Activated T-cell treated with anti-CD3 and anti-CD28 coated beads, Interleukin-2, amount 50 U/mL, for 24 hours (primary cell): ENCODE measurements around the gene PTPN9.
"Not testable (repeated sequence)": the region's sequence is repeated elsewhere in the genome, so short reads cannot be mapped to it uniquely, and the experiment has no call there.

ENCODE experiments used
- DNase-seq: peaks from one replicate; pipeline ENCODE4 v3.0.0-alpha.2; 2020
- H3K27ac Mint-ChIP-seq: 2 replicates; pipeline ENCODE4 v1.8.0; 2020; ENCODE audit warnings: mild to moderate bottlenecking, mixed read lengths
- H3K27me3 Mint-ChIP-seq: 2 replicates; pipeline ENCODE4 v1.8.0; 2020; ENCODE audit warnings: mixed read lengths
- H3K36me3 Mint-ChIP-seq: 2 replicates; pipeline ENCODE4 v1.8.0; 2020; ENCODE audit warnings: low read depth, mixed read lengths
- H3K4me1 Mint-ChIP-seq: 2 replicates; pipeline ENCODE4 v1.8.0; 2020; ENCODE audit warnings: low read depth, mixed read lengths
- H3K4me3 Mint-ChIP-seq: 2 replicates; pipeline ENCODE4 v1.8.0; 2020; ENCODE audit warnings: mild to moderate bottlenecking, moderate library complexity, mixed read lengths
- H3K9me3 Mint-ChIP-seq: 2 replicates; pipeline ENCODE4 v1.8.0; 2020; ENCODE audit warnings: mixed read lengths

PTPN9 gene

GRCh38 chr15:75594276-75594675, 15.2 kb upstream of the PTPN9 start:
- DNase-seq, result no peak
- Mint-ChIP-seq H3K9me3 (no peaks in the 10 kb centered on the region), H3K36me3 (peaks cover 75% of the 10 kb centered on the region), H3K4me3 (no peak overlapping the region), H3K27me3 (no peaks in the 10 kb centered on the region), H3K27ac (no peak overlapping the region), H3K4me1 (peaks cover 31% of the 10 kb centered on the region)

GRCh38 chr15:75591655-75592364, 12.7 kb upstream of the PTPN9 start:
- H3K4me3 Mint-ChIP-seq, result no peak overlapping the region
- no peaks in the 10 kb centered on the region for H3K9me3 Mint-ChIP-seq
- H3K4me1 Mint-ChIP-seq, result peaks cover 14% of the 10 kb centered on the region
- H3K27me3 Mint-ChIP-seq, result no peaks in the 10 kb centered on the region
- H3K27ac Mint-ChIP-seq, result no peak overlapping the region
- DNase-seq, result no peak
- H3K36me3 Mint-ChIP-seq, result peaks cover 64% of the 10 kb centered on the region

GRCh38 chr15:75590239-75590638, 11.1 kb upstream of the PTPN9 start:
- Mint-ChIP-seq H3K27ac (peak overlapping the region; percentile 18), H3K27me3 (no peaks in the 10 kb centered on the region), H3K9me3 (no peaks in the 10 kb centered on the region), H3K4me1 (peaks cover 12% of the 10 kb centered on the region), H3K36me3 (peaks cover 56% of the 10 kb centered on the region), H3K4me3 (no peak overlapping the region)
- no peak for DNase-seq

GRCh38 chr15:75589071-75589470, 10.0 kb upstream of the PTPN9 start:
- peaks cover 12% of the 10 kb centered on the region for H3K4me1 Mint-ChIP-seq
- H3K4me3 Mint-ChIP-seq, result no peak overlapping the region
- H3K36me3 Mint-ChIP-seq, result peaks cover 47% of the 10 kb centered on the region
- H3K9me3 Mint-ChIP-seq, result no peaks in the 10 kb centered on the region
- DNase-seq, result no peak
- no peaks in the 10 kb centered on the region for H3K27me3 Mint-ChIP-seq
- no peak overlapping the region for H3K27ac Mint-ChIP-seq

GRCh38 chr15:75586422-75586821, 7.3 kb upstream of the PTPN9 start:
- Mint-ChIP-seq H3K4me1 (peaks cover 12% of the 10 kb centered on the region), H3K36me3 (peaks cover 32% of the 10 kb centered on the region)
- not testable (repeated sequence) for H3K27me3 Mint-ChIP-seq, H3K27ac Mint-ChIP-seq, DNase-seq, H3K9me3 Mint-ChIP-seq, H3K4me3 Mint-ChIP-seq

GRCh38 chr15:75584121-75584520, 5.0 kb upstream of the PTPN9 start:
- Mint-ChIP-seq H3K4me3 (no peak overlapping the region), H3K4me1 (peaks cover 7% of the 10 kb centered on the region), H3K27ac (no peak overlapping the region), H3K27me3 (no peaks in the 10 kb centered on the region), H3K36me3 (peaks cover 21% of the 10 kb centered on the region), H3K9me3 (no peaks in the 10 kb centered on the region)
- no peak for DNase-seq

- no peaks in the 10 kb centered on the region for H3K9me3 Mint-ChIP-seq
- peaks cover 23% of the 10 kb centered on the region for H3K36me3 Mint-ChIP-seq
- H3K4me3 Mint-ChIP-seq, result no peak overlapping the region
- no peak overlapping the region for H3K27ac Mint-ChIP-seq
- no peaks in the 10 kb centered on the region for H3K27me3 Mint-ChIP-seq
- DNase-seq, result no peak
- H3K4me1 Mint-ChIP-seq, result peaks cover 6% of the 10 kb centered on the region
Observed at GRCh38 chr15:75583701-75584100, 4.6 kb upstream of the PTPN9 start.

GRCh38 chr15:75582943-75583342, 3.8 kb upstream of the PTPN9 start:
- not testable (repeated sequence) for H3K9me3 Mint-ChIP-seq, H3K27ac Mint-ChIP-seq, H3K27me3 Mint-ChIP-seq, H3K4me3 Mint-ChIP-seq, H3K4me1 Mint-ChIP-seq, DNase-seq
- peaks cover 23% of the 10 kb centered on the region for H3K36me3 Mint-ChIP-seq

GRCh38 chr15:75578173-75578947, 755 bp downstream of the PTPN9 start:
- Mint-ChIP-seq H3K36me3 (peaks cover 11% of the 10 kb centered on the region), H3K9me3 (no peaks in the 10 kb centered on the region), H3K27me3 (no peaks in the 10 kb centered on the region), H3K4me3 (peak overlapping the region; percentile 92), H3K4me1 (peaks cover 25% of the 10 kb centered on the region), H3K27ac (peak overlapping the region; percentile 94)
- peak; percentile 60 for DNase-seq

- H3K36me3 Mint-ChIP-seq, result peaks cover 11% of the 10 kb centered on the region
- peak overlapping the region; percentile 94 for H3K27ac Mint-ChIP-seq
- H3K4me1 Mint-ChIP-seq, result peaks cover 31% of the 10 kb centered on the region
- H3K27me3 Mint-ChIP-seq, result no peaks in the 10 kb centered on the region
- peak; percentile 32 for DNase-seq
- H3K9me3 Mint-ChIP-seq, result no peaks in the 10 kb centered on the region
- H3K4me3 Mint-ChIP-seq, result peak overlapping the region; percentile 92
Observed at GRCh38 chr15:75577401-75578172, 1.5 kb downstream of the PTPN9 start.

- Mint-ChIP-seq H3K4me3 (no peak overlapping the region), H3K27me3 (no peaks in the 10 kb centered on the region), H3K36me3 (peaks cover 21% of the 10 kb centered on the region), H3K27ac (peak overlapping the region; percentile 22), H3K9me3 (no peaks in the 10 kb centered on the region), H3K4me1 (peaks cover 31% of the 10 kb centered on the region)
- no peak for DNase-seq
Observed at GRCh38 chr15:75573648-75574384, 5.3 kb downstream of the PTPN9 start.

- no peaks in the 10 kb centered on the region for H3K9me3 Mint-ChIP-seq
- H3K4me3 Mint-ChIP-seq, result no peak overlapping the region
- H3K4me1 Mint-ChIP-seq, result peaks cover 29% of the 10 kb centered on the region
- peaks cover 14% of the 10 kb centered on the region for H3K36me3 Mint-ChIP-seq
- no peaks in the 10 kb centered on the region for H3K27me3 Mint-ChIP-seq
- DNase-seq, result no peak
- H3K27ac Mint-ChIP-seq, result no peak overlapping the region
Observed at GRCh38 chr15:75570126-75570845, 8.8 kb downstream of the PTPN9 start.

- Mint-ChIP-seq H3K27me3 (no peaks in the 10 kb centered on the region), H3K36me3 (peaks cover 15% of the 10 kb centered on the region), H3K4me3 (no peak overlapping the region), H3K9me3 (no peaks in the 10 kb centered on the region), H3K27ac (no peak overlapping the region), H3K4me1 (peaks cover 20% of the 10 kb centered on the region)
- no peak for DNase-seq
Observed at GRCh38 chr15:75565062-75565970, 13.8 kb downstream of the PTPN9 start.
